Stimulated activated CD4-positive, alpha-beta T cell treated with anti-CD3 and anti-CD28 coated beads, Interleukin-12 subunit alpha, Interleukin-12 subunit beta, amount 100 ng/mL, for 48 hours (primary cell): Measurements from ENCODE around the gene PIM3.

Source experiments
- DNase-seq, 3 donors: peaks; one replicate each; pipeline ENCODE4 v3.0.0-alpha.2; 2020; ENCODE audit warnings: low read depth in 2 of 3, low spot score in 1 of 3

Gene PIM3

GRCh38 chr22:49927483-49928184 lies 32.9 kb upstream of the PIM3 start:
- no peak for DNase-seq

- DNase-seq = no peak
These were observed 32.4 kb upstream of the PIM3 start for GRCh38 chr22:49928185-49928495.

- no peak for DNase-seq
These were observed 31.9 kb upstream of the PIM3 start for GRCh38 chr22:49928555-49929210.

- DNase-seq = peak; percentile 45 to 70 (median 68)
These were observed 31.2 kb upstream of the PIM3 start for GRCh38 chr22:49929211-49929979.

- no peak for DNase-seq
These were observed 30.5 kb upstream of the PIM3 start for GRCh38 chr22:49929994-49930575.

DNA sequence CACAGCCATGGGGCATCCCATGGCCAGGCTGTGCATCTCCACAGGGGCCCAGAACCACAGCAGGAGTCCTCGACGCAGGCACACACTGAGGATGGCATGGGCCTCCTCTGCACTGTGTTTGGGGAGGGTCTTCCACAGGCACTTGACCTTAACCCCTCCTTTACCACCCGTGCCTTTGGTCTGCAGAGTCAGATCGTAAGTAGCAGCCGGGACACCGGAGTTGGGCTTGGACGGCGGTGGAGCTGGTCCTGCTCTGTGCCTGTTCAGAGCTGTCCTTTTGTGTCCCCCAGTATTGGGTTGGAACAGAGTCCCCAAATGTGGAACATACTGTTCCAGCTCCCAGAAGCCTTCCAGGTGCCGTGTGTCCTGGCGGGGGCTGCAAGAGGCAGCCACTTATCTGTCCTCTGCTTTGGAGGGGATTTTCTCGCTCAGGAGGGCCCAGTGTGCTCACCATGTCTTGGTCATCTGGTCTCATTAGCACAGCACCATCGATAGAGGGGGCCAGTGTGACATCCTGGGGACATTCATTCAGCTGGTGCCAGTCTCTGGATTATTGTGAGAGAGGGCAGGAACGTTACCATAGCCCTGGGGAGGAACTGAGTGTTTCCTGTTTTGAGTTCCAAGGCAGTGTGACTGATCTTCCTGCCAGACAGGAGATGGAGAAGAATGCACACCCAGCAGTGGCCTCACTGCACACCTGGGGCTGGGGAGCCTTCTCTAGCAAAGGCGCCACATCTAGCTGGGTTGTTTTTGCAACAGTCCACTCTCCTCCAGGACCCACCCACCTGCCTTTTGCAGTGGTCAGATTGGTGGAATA lies 29.8 kb upstream of the PIM3 start:
- DNase-seq = peak in 1 of 3 donors; percentile 52

DNA sequence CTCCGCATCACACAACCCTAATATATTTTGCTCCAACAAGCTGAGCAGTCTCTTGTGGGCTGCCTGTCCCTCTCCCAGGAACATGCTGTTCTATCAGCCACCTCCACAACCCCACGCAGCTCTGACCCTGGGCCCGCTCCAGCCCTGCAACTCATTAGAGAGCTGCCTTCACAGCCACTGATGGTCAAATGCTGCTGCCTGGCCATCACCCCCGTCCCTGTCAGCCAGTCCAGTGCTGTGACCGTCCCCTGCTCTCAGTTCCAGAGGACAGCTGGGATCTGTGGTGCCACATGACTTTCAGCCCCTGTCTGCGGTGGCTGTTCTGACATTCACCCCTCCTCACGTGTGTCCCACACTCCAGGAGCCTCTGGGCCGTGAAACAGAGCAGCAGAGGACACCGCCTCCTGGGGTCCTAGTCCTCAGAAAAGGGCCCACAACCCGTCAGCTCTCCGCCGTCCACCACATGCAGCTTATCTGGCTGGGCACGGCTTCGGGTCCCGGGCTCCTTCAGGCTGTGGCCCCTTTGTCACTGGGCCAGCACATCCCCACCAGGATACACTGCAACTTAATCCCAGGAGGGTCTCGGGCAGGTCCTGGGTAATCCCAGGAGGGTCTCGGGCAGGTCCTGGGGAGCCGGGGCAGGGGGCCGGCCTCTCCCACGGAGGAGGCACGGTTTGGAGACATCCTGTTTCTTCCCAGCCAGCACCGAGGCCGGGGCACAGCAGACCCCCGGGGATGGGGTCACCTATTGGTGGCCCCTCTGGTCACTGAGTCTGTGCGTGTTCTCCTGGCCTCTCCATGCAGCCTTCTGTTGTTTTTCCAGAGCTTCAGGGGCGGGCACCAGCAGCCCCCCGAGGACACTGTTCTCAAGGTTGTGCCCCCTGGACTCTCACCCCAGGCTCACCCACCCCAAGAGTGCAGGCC lies 27.1 kb upstream of the PIM3 start:
- DNase-seq = no peak

DNA sequence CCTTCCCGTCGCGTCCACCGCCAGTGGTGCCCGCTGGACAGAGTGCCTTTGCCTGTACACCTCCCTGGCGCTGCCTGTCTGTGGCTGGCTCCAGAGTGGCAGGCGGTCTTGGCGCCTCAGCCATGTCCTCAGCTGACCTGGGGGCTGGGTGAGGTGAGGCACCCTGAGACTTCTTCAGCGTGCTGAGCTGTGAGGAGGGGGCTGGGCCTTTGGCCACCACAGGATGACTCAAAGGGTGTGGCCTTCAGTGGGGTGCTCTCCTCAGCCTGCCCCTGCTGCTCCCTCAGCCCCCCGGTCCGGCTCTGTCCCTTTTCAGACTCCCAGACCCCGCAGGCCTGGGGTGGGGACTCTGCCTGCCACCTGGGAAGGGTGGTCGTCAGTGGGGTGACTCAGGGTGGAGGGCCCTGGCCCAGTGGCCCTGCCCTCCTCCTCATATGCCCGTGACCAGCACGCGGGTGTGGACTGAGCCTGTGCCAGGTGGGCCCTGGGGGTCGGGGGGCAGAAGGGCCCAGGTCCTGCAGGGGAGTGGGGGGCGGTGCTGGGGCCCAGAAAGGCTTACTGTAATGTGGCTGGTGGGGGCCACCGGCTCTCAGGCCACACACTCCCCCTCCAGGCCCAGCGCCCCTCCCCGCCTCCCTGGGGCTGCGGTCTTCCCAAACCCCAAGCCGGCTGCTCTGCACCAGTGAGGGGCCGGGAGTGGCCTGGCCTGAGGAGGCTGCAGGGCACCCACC lies 26.2 kb upstream of the PIM3 start:
- DNase-seq = no peak

DNA sequence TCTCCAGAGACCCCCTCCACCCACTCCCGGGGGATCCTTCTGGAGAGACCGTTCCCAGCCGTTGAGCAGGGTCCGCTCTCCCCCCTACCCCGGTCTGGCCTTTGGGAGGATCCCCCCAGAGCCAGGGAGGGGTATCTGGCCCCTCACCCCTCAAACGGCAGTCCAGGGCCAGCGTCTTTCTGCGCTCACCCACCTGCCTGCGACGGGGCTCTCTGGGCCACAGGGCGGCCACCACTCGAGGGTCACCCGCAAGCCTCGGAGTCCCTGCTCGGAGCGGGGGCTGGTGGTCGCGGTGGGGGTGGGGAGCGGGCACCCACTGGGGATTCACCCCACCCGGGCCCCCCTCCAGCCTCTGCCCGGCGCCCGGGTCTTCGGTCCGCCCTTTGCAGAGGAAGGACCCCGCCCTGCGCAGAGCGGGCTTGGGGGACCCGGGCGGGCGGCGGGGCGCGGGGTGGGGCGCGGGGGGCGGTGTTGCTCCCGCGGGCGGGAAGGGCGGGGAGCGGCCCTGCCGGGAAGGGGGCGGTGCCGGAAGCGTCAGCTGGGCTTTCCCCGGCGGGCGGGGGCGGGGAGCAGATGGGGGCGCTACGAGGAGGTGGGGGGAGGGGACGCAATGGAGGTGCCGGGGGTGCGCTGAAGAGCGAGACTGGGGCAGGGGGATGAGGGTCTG lies 25.5 kb upstream of the PIM3 start:
- DNase-seq = peak; percentile 76 to 91 (median 88)

DNA sequence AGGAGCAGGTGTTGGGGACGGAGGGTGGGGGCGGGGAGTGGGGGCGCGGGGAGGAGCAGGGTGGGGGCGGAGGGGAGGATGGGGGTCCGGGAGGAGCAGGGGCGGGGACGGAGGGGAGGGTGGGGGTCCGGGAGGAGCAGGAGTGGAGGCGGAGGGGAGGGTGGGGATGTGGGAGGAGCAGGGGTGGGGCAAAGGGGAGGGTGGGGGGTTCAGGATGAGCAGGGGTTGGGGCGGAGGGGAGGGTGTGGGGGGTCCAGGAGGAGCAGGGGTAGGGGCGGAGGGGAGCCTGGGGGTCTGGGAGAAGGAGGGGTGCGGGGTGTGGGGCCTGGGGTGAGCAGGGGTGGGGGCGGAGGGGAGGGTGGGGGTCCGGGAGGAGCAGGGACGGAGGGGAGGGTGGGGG lies 25.0 kb upstream of the PIM3 start:
- DNase-seq = no peak

- peak; percentile 95 to 97 (median 96) for DNase-seq
These were observed 24.3 kb upstream of the PIM3 start for GRCh38 chr22:49936018-49936972.

GRCh38 chr22:49936973-49937757 lies 23.4 kb upstream of the PIM3 start:
- DNase-seq = no peak

DNA sequence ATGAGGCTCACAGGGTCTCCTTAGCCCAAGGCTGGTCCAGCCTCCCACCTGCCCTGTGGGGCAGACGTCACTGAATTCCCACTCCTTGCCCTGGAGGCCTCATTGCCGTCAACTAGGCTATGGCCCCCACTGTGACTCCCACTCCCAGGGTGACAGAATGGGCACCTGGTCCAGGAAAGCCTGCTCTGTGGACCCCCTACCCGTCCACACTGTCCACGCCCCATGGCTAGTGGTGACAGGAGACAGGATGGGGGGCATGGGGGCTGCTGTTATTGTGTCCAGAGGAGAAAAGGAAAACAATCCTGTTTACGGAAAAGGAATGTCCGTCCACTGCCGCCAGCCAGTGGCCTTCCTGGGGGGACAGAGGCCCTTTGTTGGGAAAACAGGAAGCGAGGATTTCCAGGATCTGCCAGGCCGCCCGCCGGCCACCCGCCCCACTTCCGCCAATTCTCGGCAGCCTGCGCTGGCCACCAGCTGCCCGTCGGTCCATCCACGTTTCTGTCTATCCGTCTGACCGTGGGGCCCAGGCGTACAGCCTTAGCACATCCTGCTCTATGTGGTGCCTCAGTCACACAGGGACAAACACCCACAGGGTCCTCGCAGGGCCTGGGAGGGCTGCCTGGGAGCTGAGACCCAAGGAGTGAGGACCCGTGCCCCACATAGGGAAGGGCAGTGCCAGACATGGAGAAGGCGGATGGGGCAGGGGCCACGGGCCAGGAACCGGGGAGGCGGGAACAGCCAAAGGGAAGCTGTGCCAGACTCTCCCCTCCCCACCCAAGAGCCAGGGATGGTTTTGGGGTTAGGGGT lies 22.6 kb upstream of the PIM3 start:
- DNase-seq = no peak

DNA sequence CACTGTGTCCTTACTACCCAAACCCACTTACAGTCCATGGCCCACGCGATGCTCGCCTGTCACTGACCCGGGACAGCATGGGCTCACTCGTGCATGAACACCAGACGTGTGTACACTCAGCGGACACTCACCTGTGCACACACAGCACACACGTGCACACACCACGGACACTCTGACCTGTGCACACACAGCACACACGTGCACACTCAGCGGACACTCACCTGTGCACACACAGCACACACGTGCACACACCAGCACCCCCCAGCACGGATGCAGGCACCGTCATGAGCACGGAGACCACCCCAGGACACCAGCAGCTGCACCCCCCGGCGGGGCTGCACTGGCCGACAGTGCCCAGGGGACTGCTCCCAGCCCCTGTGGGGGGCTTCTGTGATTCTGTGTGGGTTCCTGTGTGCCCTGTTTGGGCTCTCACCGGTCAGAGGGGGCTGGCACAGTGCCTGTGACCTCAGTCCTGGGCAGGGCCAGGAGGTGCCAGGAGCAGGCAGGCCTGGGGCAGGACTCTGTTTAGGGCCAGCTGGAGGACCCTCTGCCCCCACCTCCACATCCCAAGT lies 21.9 kb upstream of the PIM3 start:
- no peak for DNase-seq

DNA sequence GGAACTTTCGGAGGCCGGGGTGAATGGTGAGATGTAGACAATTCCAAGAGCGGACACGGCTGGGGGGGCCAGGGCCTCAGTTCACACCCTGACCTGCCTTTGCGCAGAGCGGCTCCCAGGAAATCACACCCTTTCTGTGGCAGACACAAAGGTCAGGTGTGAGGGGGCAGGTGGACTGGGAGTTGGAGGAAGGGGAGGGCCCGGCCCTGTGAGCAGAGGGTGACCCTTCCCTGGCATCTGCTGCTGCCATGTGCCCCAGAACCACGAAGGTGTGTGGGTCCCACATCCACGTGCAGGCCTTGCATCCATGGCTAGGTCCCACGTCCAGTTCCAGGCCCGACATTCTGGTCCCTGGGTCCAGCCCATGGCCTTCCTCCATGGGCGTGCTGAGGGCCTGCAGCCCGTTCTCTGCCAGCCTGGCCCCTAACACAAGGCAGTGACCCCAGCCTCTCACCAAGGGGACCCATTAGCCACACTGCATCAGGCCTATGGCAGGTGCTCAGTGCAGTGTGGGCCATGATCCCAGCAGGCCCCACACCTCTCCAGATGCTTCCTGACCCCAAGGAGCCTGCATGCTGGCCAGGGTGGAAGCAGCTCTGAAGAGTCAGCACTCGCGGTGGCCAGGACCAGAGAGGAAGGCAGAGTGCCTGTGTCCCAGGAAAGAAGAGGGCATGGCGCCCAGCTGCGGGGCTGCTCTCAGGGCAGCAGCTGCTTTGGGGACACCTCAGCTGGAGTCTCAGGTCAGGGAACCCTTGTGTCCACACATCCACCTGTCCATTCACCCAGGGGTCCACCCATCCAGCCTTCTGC lies 18.9 kb upstream of the PIM3 start:
- DNase-seq = no peak
